HCT116 (cell line): ENCODE results near the gene TCP10L.

Experiments used
- CEBPB ChIP-seq: IDR thresholded peaks from 2 replicates; pipeline ENCODE4 v1.6.1; 2012; ENCODE audit warnings: low read depth
- ELF1 ChIP-seq: IDR thresholded peaks from 2 replicates; pipeline ENCODE4 v1.6.1; 2012; ENCODE audit warnings: low read depth, borderline replicate concordance
- EZH2 ChIP-seq: fragments of 200-600 bp; sonication (generic); IDR thresholded peaks from 2 replicates; pipeline ENCODE4 v1.6.1; 2017; ENCODE audit warnings: antibody characterized with exemption, mixed run types
- EZH2phosphoT487 ChIP-seq: fragments of 200-600 bp; IDR thresholded peaks from 2 replicates; pipeline ENCODE4 v1.6.1; 2018; ENCODE audit warnings: antibody characterized with exemption, borderline replicate concordance
- JUND ChIP-seq: IDR thresholded peaks from 2 replicates; pipeline ENCODE4 v1.6.1; 2012
- POLR2A ChIP-seq: IDR thresholded peaks from 2 replicates; pipeline ENCODE4 v1.7.0; 2011; ENCODE audit warnings: borderline replicate concordance; ENCODE audit not compliant: insufficient read depth, insufficient read length; ENCODE audit errors: extremely low read depth
- POLR2AphosphoS5 ChIP-seq: IDR thresholded peaks from 2 replicates; pipeline ENCODE4 v1.6.1; 2011; ENCODE audit warnings: mild to moderate bottlenecking, low read depth, low read length, moderate library complexity
- SIN3A ChIP-seq: IDR thresholded peaks from 2 replicates; pipeline ENCODE4 v1.6.1; 2012; ENCODE audit warnings: low read depth
- SRF ChIP-seq: IDR thresholded peaks from 2 replicates; pipeline ENCODE4 v1.6.1; 2012; ENCODE audit warnings: low read depth
- TCF7L2 ChIP-seq: IDR thresholded peaks from 2 replicates; pipeline ENCODE4 v1.7.0; 2011; ENCODE audit warnings: borderline replicate concordance, inconsistent platforms; ENCODE audit not compliant: insufficient read depth, insufficient read length; ENCODE audit errors: extremely low read depth
- ZBTB33 ChIP-seq: IDR thresholded peaks from 2 replicates; pipeline ENCODE4 v1.6.1; 2011; ENCODE audit warnings: mild to moderate bottlenecking, low read length, moderate library complexity; ENCODE audit not compliant: insufficient replicate concordance; ENCODE audit errors: extremely low read depth
- TF ChIP-seq, protein P1 (sequence below), 3 experiments: fragments of 200-600 bp in 1 of 3; sonication (generic) in 1 of 3; IDR thresholded peaks in 2 of 3; conservative IDR thresholded peaks in 1 of 3; 2 replicates each; pipeline ENCODE4 v1.5.1; 2012 to 2017; ENCODE audit warnings: low read depth in 2 of 3, low read length in 2 of 3, antibody characterized with exemption in 1 of 3, borderline replicate concordance in 1 of 3, control low read depth in 1 of 3, mild to moderate bottlenecking in 1 of 3, mixed read lengths in 1 of 3, mixed run types in 1 of 3, moderate library complexity in 1 of 3; ENCODE audit not compliant: insufficient read depth in 1 of 3
- TF ChIP-seq, protein P2 (sequence below): IDR thresholded peaks from 2 replicates; pipeline ENCODE4 v1.6.1; 2012

GRCh38 chr21:32578107-32578691 lies 7.1 kb downstream of the TCP10L start:
- TF ChIP-seq CEBPB (no peak), POLR2A (no peak), ELF1 (no peak), POLR2AphosphoS5 (no peak), ZBTB33 (no peak), TCF7L2 (no peak), SIN3A (no peak), EZH2phosphoT487 (no peak), JUND (no peak), SRF (no peak), EZH2 (no peak)
- TF ChIP-seq, protein P1, sequence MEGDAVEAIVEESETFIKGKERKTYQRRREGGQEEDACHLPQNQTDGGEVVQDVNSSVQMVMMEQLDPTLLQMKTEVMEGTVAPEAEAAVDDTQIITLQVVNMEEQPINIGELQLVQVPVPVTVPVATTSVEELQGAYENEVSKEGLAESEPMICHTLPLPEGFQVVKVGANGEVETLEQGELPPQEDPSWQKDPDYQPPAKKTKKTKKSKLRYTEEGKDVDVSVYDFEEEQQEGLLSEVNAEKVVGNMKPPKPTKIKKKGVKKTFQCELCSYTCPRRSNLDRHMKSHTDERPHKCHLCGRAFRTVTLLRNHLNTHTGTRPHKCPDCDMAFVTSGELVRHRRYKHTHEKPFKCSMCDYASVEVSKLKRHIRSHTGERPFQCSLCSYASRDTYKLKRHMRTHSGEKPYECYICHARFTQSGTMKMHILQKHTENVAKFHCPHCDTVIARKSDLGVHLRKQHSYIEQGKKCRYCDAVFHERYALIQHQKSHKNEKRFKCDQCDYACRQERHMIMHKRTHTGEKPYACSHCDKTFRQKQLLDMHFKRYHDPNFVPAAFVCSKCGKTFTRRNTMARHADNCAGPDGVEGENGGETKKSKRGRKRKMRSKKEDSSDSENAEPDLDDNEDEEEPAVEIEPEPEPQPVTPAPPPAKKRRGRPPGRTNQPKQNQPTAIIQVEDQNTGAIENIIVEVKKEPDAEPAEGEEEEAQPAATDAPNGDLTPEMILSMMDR (IDR thresholded peaks at IDR 0.05 in 2 of 3, conservative IDR thresholded peaks at IDR 0.05 in 1 of 3; ENCODE audit: borderline replicate concordance in 1 of 3, insufficient read depth in 1 of 3, low read depth in 2 of 3, low read length in 2 of 3), result peak; percentile 50 to 78 (median 69); a peak in 5 of 6 replicates
- TF ChIP-seq, protein P2, sequence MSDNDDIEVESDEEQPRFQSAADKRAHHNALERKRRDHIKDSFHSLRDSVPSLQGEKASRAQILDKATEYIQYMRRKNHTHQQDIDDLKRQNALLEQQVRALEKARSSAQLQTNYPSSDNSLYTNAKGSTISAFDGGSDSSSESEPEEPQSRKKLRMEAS, result no peak
